Measurements from ENCODE around the gene CEP41.

GRCh38 chr7:130440527-130441365 is at the start of gene CEP41:
- TF ChIP-seq CTCF (IDR thresholded peaks at IDR 0.05) = no peak
- no peak for TF ChIP-seq POLR2A (IDR thresholded peaks at IDR 0.05)
